Heart right ventricle (tissue), 16 donors: ENCODE results near the gene CARD19. TPM values are rescaled to one million over a fixed set of nuclear protein-coding genes. Genes with fewer than 3 reads are reported as not detected.

Experiments used
- ATAC-seq, 8 donors: fragments of 200-7000 bp; cut with Tn5 transposase; one replicate each; pipeline ENCODE4 v1.9.1; 2020; ENCODE audit warnings: mild to moderate bottlenecking in 8 of 8, moderate library complexity in 8 of 8, moderate number of reproducible peaks in 1 of 8
- DNase-seq, 2 donors: peaks; one replicate each; pipeline ENCODE4 v3.0.0-alpha.2; 2020
- H3K27ac ChIP-seq, 10 donors: fragments of 200-600 bp; sonication (generic) in 2 of 10; one replicate each; pipeline versions ENCODE4 v1.5.0 to v1.8.0; 2020 to 2022; ENCODE audit warnings: mild to moderate bottlenecking in 3 of 10
- H3K27me3 ChIP-seq, 7 donors: fragments of 200-600 bp; one replicate each; pipeline ENCODE4 v1.8.0; 2021 to 2022; ENCODE audit warnings: mild to moderate bottlenecking in 2 of 7
- H3K36me3 ChIP-seq, 9 donors: fragments of 200-600 bp; sonication (generic) in 1 of 9; one replicate each; pipeline versions ENCODE4 v1.5.0 to v1.8.0; 2020 to 2022; ENCODE audit warnings: mild to moderate bottlenecking in 2 of 9
- H3K4me1 ChIP-seq, 9 donors: fragments of 200-600 bp; sonication (generic) in 1 of 9; one replicate each; pipeline versions ENCODE4 v1.5.0 to v1.8.0; 2020 to 2022; ENCODE audit warnings: mild to moderate bottlenecking in 4 of 9
- H3K4me3 ChIP-seq, 10 donors: fragments of 200-600 bp; sonication (generic) in 2 of 10; one replicate each; pipeline versions ENCODE4 v1.5.0 to v1.8.0; 2020 to 2022; ENCODE audit warnings: mild to moderate bottlenecking in 7 of 10, moderate library complexity in 2 of 10
- H3K9me3 ChIP-seq, 11 donors: fragments of 200-600 bp in 10 of 11; sonication (generic) in 2 of 11; one replicate each; pipeline versions ENCODE4 v1.5.0 to v1.8.0; 2013 to 2022; ENCODE audit warnings: mild to moderate bottlenecking in 2 of 11, control low read depth in 1 of 11, moderate library complexity in 1 of 11
- CTCF ChIP-seq, 9 donors: fragments of 200-600 bp; sonication (generic) in 2 of 9; IDR thresholded peaks; one replicate each; pipeline versions ENCODE4 v1.5.0 to v1.8.0; 2021 to 2022; ENCODE audit warnings: antibody characterized with exemption in 9 of 9, mild to moderate bottlenecking in 5 of 9, moderate library complexity in 1 of 9
- whole genome bisulfite sequencing, 2 donors: extraction: QIAGEN DNeasy Blood & Tissue Kit; methylation state at CpG; one replicate each; pipeline ENCODE4 v1.1.7; 2013; ENCODE audit warnings: inconsistent platforms in 1 of 2; 5-methylcytosine and 5-hydroxymethylcytosine counted together
- intact Hi-C, 10 donors: fragments of 100-400 bp; cut with DNase I; formaldehyde crosslinking; loops; one replicate each; pipeline versions ENCODE4 v1.11.1 to v1.14.2; 2022
- polyA plus RNA-seq, 2 donors: library from polyadenylated mRNA; stranded (reverse); fragments of 200-250 nt; gene quantifications; one replicate each; pipeline ENCODE4 v1.2.3, GENCODE V29; 2013
- total RNA-seq, 10 donors: library from RNA; stranded (reverse); fragmentation: NEBNext Ultra II Directional in 3 of 10; extraction: Animal tissue kit (Norgen Biotek cat#: 25700) in 3 of 10; gene quantifications; one replicate each; pipeline versions ENCODE4 v1.2.1 to v1.2.4, GENCODE V29; 2021 to 2023
- donor health status: Arrhythmogenic right ventricular cardiomyopathy.
- donor health status: ischemic (EF 13 %, LVEDD 7.1; RV severe dilation, severe dysfunction).
- donor health status: healthy with polysubstance abuse.
- donor health status: DM: no; HTN: yes; CAD: no.
- donor health status: DM: no; HTN: no; CAD: no.
- donor health status: ischemic (EF 25% LVEDD 6.9; RV normal size, moderate dysfunction).
- donor health status: ischemic (EF 25% LVEDD 5.7; RV mildly dilated, moderate dysfunction).
- donor health status: healthy.
- donor health status: DM: yes; HTN: yes; CAD: no.
- donor health status: Ischemic cardiomyopathy.
- donor health status: ischemic (EF 35%, LVEDD 5.7; RV mildly dilated, moderate dysfunction).
- donor health status: nonischemic (EF 11% LVEDD 7.7; RV severe dilation, severe dysfunction).
- donor health status: DM: yes; HTN: yes; CAD: no.
- donor health status: PGD.
- donor health status: ischemic (EF 29% LVEDD 5.4; RV normal size, mild dysfunction).
- donor health status: nonischemic (EF 23%, LVEDD 6.1; RV moderate dilation, normal function).

The CARD19 gene
- total and polyA plus RNA-seq, 12 donors = 22.3 to 47.3 (median 26.1) TPM

GRCh38 chr9:93060746-93061259, 35.2 kb upstream of the CARD19 start:
- ATAC-seq (no peak), DNase-seq (no peak)
- H3K36me3 ChIP-seq = no peaks in the 10 kb centered on the region
- WGBS, 2 donors = 83 to 85% methylated on average over 8 of the region's 8 CpGs
- no peak overlapping the region for H3K4me3 ChIP-seq
- intact Hi-C loops = loop anchor here in 1 of 10 donors (10.0 kb wide), 1 partner anchor 56 kb away; no protein-coding TSS in a partner anchor
- no peaks in the 10 kb centered on the region for H3K9me3 ChIP-seq
- peak overlapping the region in 1 of 10 donors; percentile 5 for H3K27ac ChIP-seq
- H3K4me1 ChIP-seq = peaks cover 0 to 79% (median 23%) of the 10 kb centered on the region in 9 donors
- H3K27me3 ChIP-seq = peaks cover 0 to 19% (median 0%) of the 10 kb centered on the region in 7 donors
- TF ChIP-seq CTCF (IDR thresholded peaks at IDR 0.05) = no peak

GRCh38 chr9:93061260-93061751, 34.7 kb upstream of the CARD19 start:
- TF ChIP-seq CTCF (IDR thresholded peaks at IDR 0.05) = no peak
- Histone ChIP-seq H3K4me1 (peaks cover 0 to 82% (median 23%) of the 10 kb centered on the region in 9 donors), H3K36me3 (no peaks in the 10 kb centered on the region), H3K27me3 (peaks cover 0 to 19% (median 0%) of the 10 kb centered on the region in 7 donors), H3K4me3 (no peak overlapping the region), H3K27ac (peak overlapping the region in 1 of 10 donors; percentile 45), H3K9me3 (no peaks in the 10 kb centered on the region)
- ATAC-seq (no peak), DNase-seq (no peak)
- 89 to 91% methylated on average over 4 of the region's 4 CpGs for WGBS, 2 donors
- intact Hi-C loops = loop anchor here in 1 of 10 donors (10.0 kb wide), 1 partner anchor 57 kb away; no protein-coding TSS in a partner anchor

- H3K36me3 ChIP-seq = no peaks in the 10 kb centered on the region
- intact Hi-C loops = loop anchor here in 1 of 10 donors (10.0 kb wide), 1 partner anchor 57 kb away; no protein-coding TSS in a partner anchor
- peaks cover 0 to 82% (median 23%) of the 10 kb centered on the region in 9 donors for H3K4me1 ChIP-seq
- ATAC-seq = no peak
- no peak for DNase-seq
- no peak overlapping the region for H3K4me3 ChIP-seq
- WGBS, 2 donors = 80 to 83% methylated on average over 19 of the region's 19 CpGs
- no peaks in the 10 kb centered on the region for H3K9me3 ChIP-seq
- H3K27me3 ChIP-seq = peaks cover 0 to 19% (median 0%) of the 10 kb centered on the region in 7 donors
- no peak for TF ChIP-seq CTCF (IDR thresholded peaks at IDR 0.05)
- peak overlapping the region in 1 of 10 donors; percentile 45 for H3K27ac ChIP-seq
Observed at GRCh38 chr9:93061791-93062763, 33.9 kb upstream of the CARD19 start.
